H1 (cell line): ENCODE results near the gene DHDDS. TPM values are rescaled to one million over a fixed set of nuclear protein-coding genes. Genes with fewer than 3 reads are reported as not detected.

Experiments
- CHD7 ChIP-seq: fragments of 300-600 bp; sonication (generic); IDR thresholded peaks from 2 replicates; pipeline ENCODE4 v1.7.1; 2012; ENCODE audit warnings: low read length, moderate library complexity, mild to moderate bottlenecking, inconsistent platforms; ENCODE audit not compliant: insufficient replicate concordance
- EGR1 ChIP-seq: IDR thresholded peaks from 2 replicates; pipeline ENCODE4 v1.6.1; 2011; ENCODE audit warnings: low read depth, low read length, borderline replicate concordance
- HDAC2 ChIP-seq, 2 experiments: fragments of 300-600 bp in 1 of 2; sonication (generic) in 1 of 2; IDR thresholded peaks; 2 replicates each; pipeline ENCODE4 v1.6.1; 2011 to 2012; ENCODE audit warnings: low read depth in 2 of 2, low read length in 2 of 2, mild to moderate bottlenecking in 2 of 2, moderate library complexity in 2 of 2, borderline replicate concordance in 1 of 2, inconsistent platforms in 1 of 2
- JUN ChIP-seq: IDR thresholded peaks from 2 replicates; pipeline ENCODE4 v1.6.1; 2011; ENCODE audit warnings: low read depth, mild to moderate bottlenecking, improper control_type of control experiment, low read length
- POLR2AphosphoS5 ChIP-seq: IDR thresholded peaks from 2 replicates; pipeline ENCODE4 v1.6.1; 2011; ENCODE audit warnings: low read depth, low read length
- SAP30 ChIP-seq: fragments of 300-600 bp; sonication (generic); IDR thresholded peaks from 2 replicates; pipeline ENCODE4 v1.7.1; 2012; ENCODE audit warnings: low read length, moderate library complexity, mild to moderate bottlenecking, inconsistent platforms; ENCODE audit not compliant: insufficient read depth, insufficient replicate concordance
- SP1 ChIP-seq: IDR thresholded peaks from 2 replicates; pipeline ENCODE4 v1.6.1; 2011; ENCODE audit warnings: low read depth, low read length
- TAF7 ChIP-seq: optimal IDR thresholded peaks from 2 replicates; pipeline ENCODE3; 2011; ENCODE audit warnings: low read depth, mild to moderate bottlenecking, inconsistent platforms, low read length, moderate library complexity, borderline replicate concordance
- polyA plus RNA-seq, 7 experiments: library from polyadenylated mRNA; depleted of rRNA in 3 of 7; stranded (reverse) in 5 of 7; unstranded in 2 of 7; fragments of >200 nt in 5 of 7; fragments of 200-250 nt in 2 of 7; gene quantifications; 1 replicate in 5 of 7; 2 replicates in 1 of 7; 4 replicates in 1 of 7; pipeline versions ENCODE4 v1.2.1 to v1.2.3, GENCODE V29; 2011 to 2013; ENCODE audit warnings: missing spikeins in 2 of 7, mixed read lengths in 2 of 7
- total RNA-seq: library from RNA; stranded (reverse); fragmentation: NEBNext Ultra II Directional; extraction: Animal tissue kit (Norgen Biotek cat#: 25700); gene quantifications from 2 replicates; pipeline ENCODE4 v1.2.1, GENCODE V29; 2021
- TF ChIP-seq, protein P1 (sequence below), 3 experiments: IDR thresholded peaks; 1 replicate in 2 of 3; 2 replicates in 1 of 3; pipeline versions ENCODE4 v1.5.1 to v1.6.1; 2011; ENCODE audit warnings: low read length in 3 of 3, mild to moderate bottlenecking in 3 of 3, inconsistent platforms in 2 of 3, low read depth in 1 of 3, moderate library complexity in 1 of 3; ENCODE audit not compliant: insufficient read depth in 1 of 3; ENCODE audit errors: control extremely low read depth in 1 of 3

The DHDDS gene
- total and polyA plus RNA-seq, 2 of the 8 experiments (the other 6 are each of a cell fraction or from before 2014, with no cell fraction given): 28.3 to 44.6 TPM

DNA sequence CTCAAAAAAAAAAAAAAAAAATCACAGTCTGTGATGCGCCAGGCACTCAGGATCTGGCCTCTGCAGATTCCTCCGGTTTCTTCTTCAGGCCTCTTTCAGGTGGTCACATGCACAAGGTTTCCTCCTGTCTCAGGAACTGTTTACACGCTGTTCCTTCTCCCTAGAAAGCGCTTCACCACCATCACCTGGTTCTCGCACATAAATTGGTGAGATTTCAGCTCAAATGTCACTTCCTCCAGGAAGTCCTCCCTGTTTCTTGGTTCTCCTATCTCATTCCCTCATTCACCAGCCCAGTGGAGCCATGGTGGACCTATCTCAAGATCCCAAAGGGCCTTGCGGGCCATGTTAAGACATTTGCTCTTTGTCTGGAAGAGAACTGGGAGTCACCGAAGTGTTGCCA, 66.8 kb downstream of the DHDDS start (continued):
- no peak for TF ChIP-seq CHD7
- no peak for TF ChIP-seq POLR2AphosphoS5
- no peak for TF ChIP-seq SP1
- TF ChIP-seq, protein P1, sequence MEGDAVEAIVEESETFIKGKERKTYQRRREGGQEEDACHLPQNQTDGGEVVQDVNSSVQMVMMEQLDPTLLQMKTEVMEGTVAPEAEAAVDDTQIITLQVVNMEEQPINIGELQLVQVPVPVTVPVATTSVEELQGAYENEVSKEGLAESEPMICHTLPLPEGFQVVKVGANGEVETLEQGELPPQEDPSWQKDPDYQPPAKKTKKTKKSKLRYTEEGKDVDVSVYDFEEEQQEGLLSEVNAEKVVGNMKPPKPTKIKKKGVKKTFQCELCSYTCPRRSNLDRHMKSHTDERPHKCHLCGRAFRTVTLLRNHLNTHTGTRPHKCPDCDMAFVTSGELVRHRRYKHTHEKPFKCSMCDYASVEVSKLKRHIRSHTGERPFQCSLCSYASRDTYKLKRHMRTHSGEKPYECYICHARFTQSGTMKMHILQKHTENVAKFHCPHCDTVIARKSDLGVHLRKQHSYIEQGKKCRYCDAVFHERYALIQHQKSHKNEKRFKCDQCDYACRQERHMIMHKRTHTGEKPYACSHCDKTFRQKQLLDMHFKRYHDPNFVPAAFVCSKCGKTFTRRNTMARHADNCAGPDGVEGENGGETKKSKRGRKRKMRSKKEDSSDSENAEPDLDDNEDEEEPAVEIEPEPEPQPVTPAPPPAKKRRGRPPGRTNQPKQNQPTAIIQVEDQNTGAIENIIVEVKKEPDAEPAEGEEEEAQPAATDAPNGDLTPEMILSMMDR (IDR thresholded peaks at IDR 0.05; ENCODE audit: control extremely low read depth in 1 of 3, insufficient read depth in 1 of 3, low read depth in 1 of 3, low read length in 3 of 3): no peak
- TF ChIP-seq EGR1: no peak
- TF ChIP-seq JUN: no peak
- no peak for TF ChIP-seq TAF7
- no peak for TF ChIP-seq SAP30
- no peak for TF ChIP-seq HDAC2 (IDR thresholded peaks at IDR 0.05; ENCODE audit: borderline replicate concordance in 1 of 2, low read depth in 2 of 2, low read length in 2 of 2)
